OCI-LY3 (cell line): ENCODE results near the gene NAV2.

ENCODE experiments used
- EZH2phosphoT487 ChIP-seq: fragments of 200-600 bp; shearing (Covaris generic); IDR thresholded peaks from 2 replicates; pipeline ENCODE4 v1.6.1; 2018; ENCODE audit warnings: antibody characterized with exemption, mixed run types, low read depth
- TF ChIP-seq, protein P1 (sequence below): fragments of 200-600, 300-600 bp; sonication (generic); IDR thresholded peaks from 2 replicates; pipeline ENCODE4 v1.5.1; 2014; ENCODE audit warnings: antibody characterized with exemption, low read length, low read depth

DNA sequence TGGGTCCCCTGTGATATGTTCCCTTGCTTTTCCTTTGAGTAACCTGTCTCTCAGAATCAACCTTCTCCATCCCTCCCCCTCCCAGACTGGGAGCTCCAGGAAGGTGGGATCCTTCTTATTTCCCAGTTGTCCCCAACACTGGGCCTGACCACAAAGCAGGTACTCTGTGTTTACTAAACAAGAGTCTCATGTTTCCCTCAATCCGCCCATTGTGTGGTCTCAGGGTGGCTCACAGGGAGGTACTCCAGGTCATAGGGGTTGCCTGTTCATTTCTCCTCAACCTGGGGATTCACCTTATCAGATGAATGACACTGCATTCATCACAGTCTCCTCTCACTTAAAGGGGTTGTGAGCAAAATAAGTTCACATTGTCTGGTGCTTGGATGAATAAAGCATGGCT lies 26.4 kb upstream of the NAV2 start:
- TF ChIP-seq, protein P1, sequence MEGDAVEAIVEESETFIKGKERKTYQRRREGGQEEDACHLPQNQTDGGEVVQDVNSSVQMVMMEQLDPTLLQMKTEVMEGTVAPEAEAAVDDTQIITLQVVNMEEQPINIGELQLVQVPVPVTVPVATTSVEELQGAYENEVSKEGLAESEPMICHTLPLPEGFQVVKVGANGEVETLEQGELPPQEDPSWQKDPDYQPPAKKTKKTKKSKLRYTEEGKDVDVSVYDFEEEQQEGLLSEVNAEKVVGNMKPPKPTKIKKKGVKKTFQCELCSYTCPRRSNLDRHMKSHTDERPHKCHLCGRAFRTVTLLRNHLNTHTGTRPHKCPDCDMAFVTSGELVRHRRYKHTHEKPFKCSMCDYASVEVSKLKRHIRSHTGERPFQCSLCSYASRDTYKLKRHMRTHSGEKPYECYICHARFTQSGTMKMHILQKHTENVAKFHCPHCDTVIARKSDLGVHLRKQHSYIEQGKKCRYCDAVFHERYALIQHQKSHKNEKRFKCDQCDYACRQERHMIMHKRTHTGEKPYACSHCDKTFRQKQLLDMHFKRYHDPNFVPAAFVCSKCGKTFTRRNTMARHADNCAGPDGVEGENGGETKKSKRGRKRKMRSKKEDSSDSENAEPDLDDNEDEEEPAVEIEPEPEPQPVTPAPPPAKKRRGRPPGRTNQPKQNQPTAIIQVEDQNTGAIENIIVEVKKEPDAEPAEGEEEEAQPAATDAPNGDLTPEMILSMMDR = no peak
- no peak for TF ChIP-seq EZH2phosphoT487
